Aorta (tissue), 5 donors: ENCODE results near the gene LDHA. TPM values are rescaled to one million over a fixed set of nuclear protein-coding genes. Genes with fewer than 3 reads are reported as not detected.

Experiments
- ATAC-seq: fragments of 200-7000 bp; cut with Tn5 transposase; one replicate; pipeline ENCODE4 v1.9.1; 2022; ENCODE audit warnings: moderate library complexity; ENCODE audit not compliant: low FRiP score
- DNase-seq, 2 donors: peaks; one replicate each; pipeline ENCODE4 v3.0.0-alpha.2; 2020
- H3K27ac ChIP-seq, 2 donors: one replicate each; pipeline ENCODE4 v1.5.1; 2013; ENCODE audit warnings: low read length in 2 of 2, mild to moderate bottlenecking in 2 of 2, moderate library complexity in 2 of 2, control low read depth in 1 of 2, inconsistent platforms in 1 of 2, low read depth in 1 of 2
- H3K27me3 ChIP-seq, 2 donors: one replicate each; pipeline ENCODE4 v1.6.1; 2013; ENCODE audit warnings: control low read depth in 1 of 2, low read length in 1 of 2, mild to moderate bottlenecking in 1 of 2, moderate library complexity in 1 of 2; ENCODE audit not compliant: insufficient read depth in 2 of 2, control insufficient read depth in 1 of 2
- H3K36me3 ChIP-seq, 2 donors: one replicate each; pipeline ENCODE4 v1.6.1; 2013; ENCODE audit warnings: control low read depth in 1 of 2, low read length in 1 of 2, mild to moderate bottlenecking in 1 of 2; ENCODE audit not compliant: insufficient read depth in 2 of 2, control insufficient read depth in 1 of 2
- H3K4me1 ChIP-seq, 2 donors: one replicate each; pipeline ENCODE4 v1.6.1; 2013; ENCODE audit warnings: low read length in 2 of 2, control low read depth in 1 of 2, mild to moderate bottlenecking in 1 of 2, moderate library complexity in 1 of 2; ENCODE audit not compliant: insufficient read depth in 2 of 2, control insufficient read depth in 1 of 2
- H3K4me3 ChIP-seq, 2 donors: one replicate each; pipeline ENCODE4 v1.5.1; 2013; ENCODE audit warnings: low read length in 2 of 2, control low read depth in 1 of 2, mild to moderate bottlenecking in 1 of 2
- H3K9me3 ChIP-seq: one replicate; pipeline ENCODE4 v1.6.1; 2013; ENCODE audit warnings: mild to moderate bottlenecking, low read length; ENCODE audit not compliant: control insufficient read depth
- WGBS, 2 donors: extraction: QIAGEN DNeasy Blood & Tissue Kit; methylation state at CpG; one replicate each; pipeline ENCODE4 v1.1.7; 2013; 5-methylcytosine and 5-hydroxymethylcytosine counted together
- intact Hi-C, 2 donors: fragments of 100-400 bp; cut with DNase I; formaldehyde crosslinking; loops; one replicate each; pipeline versions ENCODE4 v1.14.2 to v1.15.0; 2022
- long read RNA-seq, 2 donors: library from polyadenylated mRNA; unstranded; transcript quantifications; one replicate each; pipeline ENCODE4 v2.0.0, GENCODE V29; 2020 to 2021
- polyA plus RNA-seq, 2 donors: library from polyadenylated mRNA; stranded (reverse); fragments of 200-250 nt; gene quantifications; one replicate each; pipeline ENCODE4 v1.2.3, GENCODE V29; 2013
- total RNA-seq, 2 donors: library from RNA; stranded (reverse); fragmentation: NEBNext Ultra II Directional; extraction: Animal tissue kit (Norgen Biotek cat#: 25700); gene quantifications; one replicate each; pipeline ENCODE4 v1.2.1, GENCODE V29; 2021
- donor health status: healthy with polysubstance abuse.
- donor health status: Bipolar disorder and iron deficiency.
- donor health status: DM: no; HTN: no; CAD: no.
- donor health status: DM: no; HTN: no; CAD: no.
- donor health status: DM: yes; HTN: yes; CAD: no.

Gene LDHA
- 100 to 1,000 TPM; 590 to 591 TPM for total RNA-seq
- polyA plus RNA-seq, result 100 to 1,000 TPM; 539 to 584 TPM
- long read RNA-seq, donor 1, transcript LDHA-205 (8 exons, 2,416 nt), result major isoform, 2,209 of 2,728 reads
- long read RNA-seq, donor 1, transcript LDHA-202 (5 exons, 2,169 nt), result minor isoform, 366 of 2,728 reads
- long read RNA-seq, donor 1, transcript LDHA-220 (7 exons, 1,288 nt), result minor isoform, 61 of 2,728 reads
- long read RNA-seq, donor 1, transcript LDHA-216 (4 exons, 1,345 nt), result minor isoform, 11 of 2,728 reads
- long read RNA-seq, donor 1, partial matches to known transcripts, result 33 of 2,728 reads
- long read RNA-seq, donor 1, other reads (novel, unspliced or antisense), result 36 of 2,728 reads
- long read RNA-seq, donor 2, transcript LDHA-205 (8 exons, 2,416 nt), result major isoform, 234 of 290 reads
- long read RNA-seq, donor 2, transcript LDHA-220 (7 exons, 1,288 nt), result minor isoform, 7 of 290 reads
- long read RNA-seq, donor 2, transcript LDHA-202 (5 exons, 2,169 nt), result minor isoform, 25 of 290 reads
- long read RNA-seq, donor 2, partial matches to known transcripts, result 17 of 290 reads
- long read RNA-seq, donor 2, other reads (novel, unspliced or antisense), result 3 of 290 reads

DNA sequence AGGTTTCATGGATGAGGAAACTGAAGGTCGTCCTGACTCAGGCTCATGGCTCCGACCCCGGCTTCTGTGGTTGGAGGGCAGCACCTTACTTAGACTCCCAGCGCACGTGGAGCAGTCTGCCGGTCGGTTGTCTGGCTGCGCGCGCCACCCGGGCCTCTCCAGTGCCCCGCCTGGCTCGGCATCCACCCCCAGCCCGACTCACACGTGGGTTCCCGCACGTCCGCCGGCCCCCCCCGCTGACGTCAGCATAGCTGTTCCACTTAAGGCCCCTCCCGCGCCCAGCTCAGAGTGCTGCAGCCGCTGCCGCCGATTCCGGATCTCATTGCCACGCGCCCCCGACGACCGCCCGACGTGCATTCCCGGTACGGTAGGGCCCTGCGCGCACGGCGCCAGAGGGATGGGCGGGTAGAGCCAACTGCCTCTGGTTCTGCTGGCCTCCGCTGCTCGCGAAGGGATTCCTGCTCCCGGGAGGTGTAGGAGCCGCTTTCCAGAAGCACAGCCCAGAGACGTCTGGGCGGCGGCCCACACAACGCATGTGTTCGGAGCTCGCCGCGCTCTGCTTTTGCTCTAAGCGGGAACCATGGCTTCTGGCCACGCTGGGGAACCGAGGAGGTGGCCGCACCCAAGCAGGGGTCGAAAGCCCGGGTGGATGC, at the start of gene LDHA:
TSS of gene LDHA (plus strand) at position 289 of the 653 bp plus-strand sequence. CDS start 2,280 bp downstream, outside the sequence.
- peak within 1 kb of the TSS; percentile 71 to 81 for H3K4me3 ChIP-seq
- WGBS, 2 donors, result 0 to 1% methylated on average over 60 of the region's 60 CpGs
- no peaks in the 10 kb centered on the region for H3K9me3 ChIP-seq
- peaks cover under 1 to 2% of the 10 kb centered on the region in 2 donors for H3K36me3 ChIP-seq
- peak within 1 kb of the TSS; percentile 75 to 84 for H3K27ac ChIP-seq
- DNase-seq (peak; percentile 100), ATAC-seq (peak; percentile 96)
- no peaks in the 10 kb centered on the region for H3K27me3 ChIP-seq
- no peaks in the 10 kb centered on the region for H3K4me1 ChIP-seq
- intact Hi-C loops, result loop anchor here in 1 of 2 donors (1.0 to 10.0 kb wide), 4 partner anchors 10 to 150 kb away; partner anchors contain the start of genes GTF2H1, HPS5 and SAA2

DNA sequence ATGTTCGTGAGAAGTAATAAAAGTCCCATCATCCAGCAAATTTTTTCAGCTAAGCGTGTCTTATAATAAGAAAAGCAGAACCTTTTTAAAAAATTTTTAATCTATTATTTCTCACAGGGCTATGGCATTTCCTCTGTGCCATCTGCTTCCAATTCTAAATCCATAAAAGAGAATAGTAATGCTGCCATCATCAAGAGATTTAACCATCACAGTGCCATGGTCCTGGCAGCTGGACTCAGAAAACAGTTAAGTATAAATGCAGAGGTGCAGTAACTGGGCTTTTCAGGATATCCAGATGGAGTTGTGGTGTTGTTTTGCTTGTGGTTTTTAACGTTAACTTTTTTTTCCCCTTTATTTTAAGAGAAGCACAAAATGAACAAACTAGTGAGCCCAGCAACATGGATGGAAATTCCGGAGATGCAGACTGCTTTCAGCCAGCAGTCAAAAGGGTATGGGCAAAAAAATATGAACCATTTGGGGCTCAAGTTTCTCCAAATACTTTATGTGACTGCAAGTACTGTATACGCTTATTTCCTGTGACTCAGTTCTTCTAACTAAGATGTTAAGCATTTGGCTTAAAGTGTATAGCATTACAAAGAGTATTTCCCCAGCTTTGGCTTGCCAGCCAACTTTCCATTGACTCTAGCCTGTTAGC, 46.8 kb upstream of the LDHA start:
- intact Hi-C loops, result no loop called here
- Histone ChIP-seq H3K4me1 (no peaks in the 10 kb centered on the region), H3K27me3 (no peaks in the 10 kb centered on the region), H3K27ac (no peak overlapping the region), H3K4me3 (no peak overlapping the region), H3K9me3 (no peaks in the 10 kb centered on the region), H3K36me3 (peaks cover 3 to 8% of the 10 kb centered on the region in 2 donors)
- no peak for ATAC-seq
- WGBS, 2 donors, result 77 to 84% methylated on average over 5 of the region's 5 CpGs
- no peak for DNase-seq

DNA sequence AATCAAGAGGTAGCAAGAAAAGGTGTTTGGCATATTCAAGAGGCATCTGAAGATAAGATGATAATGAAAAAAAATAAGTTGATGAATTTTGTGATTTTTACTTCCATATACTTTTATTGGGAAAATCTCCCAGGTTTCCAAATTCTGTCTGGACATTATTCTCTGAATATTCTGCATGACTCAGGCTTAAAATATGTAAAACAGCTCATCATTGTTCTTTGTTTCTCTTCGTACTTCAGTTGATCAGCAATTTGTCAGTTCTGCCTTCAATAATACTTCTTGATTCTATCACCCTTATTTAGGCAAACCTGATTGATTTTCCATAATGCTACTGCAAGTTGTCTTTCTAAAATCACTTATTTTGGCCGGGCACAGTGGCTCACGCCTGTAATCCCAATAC, 41.8 kb upstream of the LDHA start:
- H3K36me3 ChIP-seq, result peaks cover 1 to 5% of the 10 kb centered on the region in 2 donors
- 84 to 87% methylated on average over 3 of the region's 3 CpGs for WGBS, 2 donors
- no peak overlapping the region for H3K27ac ChIP-seq
- DNase-seq (no peak), ATAC-seq (no peak)
- intact Hi-C loops, result no loop called here
- no peaks in the 10 kb centered on the region for H3K27me3 ChIP-seq
- H3K9me3 ChIP-seq, result no peaks in the 10 kb centered on the region
- no peaks in the 10 kb centered on the region for H3K4me1 ChIP-seq
- H3K4me3 ChIP-seq, result no peak overlapping the region

DNA sequence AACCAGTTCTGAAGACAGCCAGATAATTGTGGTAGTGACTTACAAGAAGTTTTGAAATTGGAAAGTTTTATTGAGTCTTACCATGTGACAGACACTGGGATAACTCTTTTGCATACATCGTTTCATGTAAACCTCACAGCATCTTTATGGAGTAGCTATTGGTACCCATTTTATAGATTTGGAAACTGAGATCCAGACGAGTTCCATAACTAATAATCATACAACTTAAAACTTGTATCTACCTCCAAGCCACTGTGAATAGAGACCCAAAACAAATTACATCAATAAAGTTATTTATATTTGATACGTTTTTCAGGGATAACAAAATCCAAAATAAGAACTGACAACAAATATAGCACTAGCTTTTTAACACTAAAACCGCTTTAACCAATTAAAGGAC, 35.7 kb upstream of the LDHA start:
- Histone ChIP-seq H3K9me3 (no peaks in the 10 kb centered on the region), H3K27me3 (no peaks in the 10 kb centered on the region), H3K36me3 (peaks cover 2 to 7% of the 10 kb centered on the region in 2 donors), H3K27ac (no peak overlapping the region), H3K4me3 (no peak overlapping the region), H3K4me1 (no peaks in the 10 kb centered on the region)
- intact Hi-C loops, result no loop called here
- no peak for ATAC-seq
- 84 to 86% methylated on average over 4 of the region's 4 CpGs for WGBS, 2 donors
- no peak for DNase-seq

DNA sequence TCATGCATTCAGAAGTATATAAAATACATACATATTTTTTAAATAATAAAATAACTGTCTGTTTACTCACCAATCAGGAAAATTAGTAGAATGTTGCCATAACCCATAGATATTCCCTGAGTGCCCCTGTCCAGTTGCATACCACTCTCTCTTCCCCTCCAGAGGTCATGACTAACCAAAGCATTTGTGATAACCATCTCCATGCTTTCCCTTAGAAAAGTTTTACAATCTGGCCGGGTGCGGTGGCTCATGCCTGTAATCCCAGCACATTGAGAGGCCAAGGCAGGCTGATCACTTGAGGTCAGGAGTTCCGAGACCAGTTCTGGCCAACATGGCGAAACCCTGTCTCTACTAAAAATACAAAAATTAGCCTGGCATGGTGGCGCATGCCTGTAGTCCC, 33.2 kb upstream of the LDHA start:
- H3K4me3 ChIP-seq, result no peak overlapping the region
- no peak for ATAC-seq
- no peak overlapping the region for H3K27ac ChIP-seq
- peaks cover 5 to 9% of the 10 kb centered on the region in 2 donors for H3K36me3 ChIP-seq
- no peaks in the 10 kb centered on the region for H3K9me3 ChIP-seq
- 95 to 96% methylated on average over 5 of the region's 5 CpGs for WGBS, 2 donors
- H3K27me3 ChIP-seq, result no peaks in the 10 kb centered on the region
- intact Hi-C loops, result no loop called here
- no peak for DNase-seq
- no peaks in the 10 kb centered on the region for H3K4me1 ChIP-seq

DNA sequence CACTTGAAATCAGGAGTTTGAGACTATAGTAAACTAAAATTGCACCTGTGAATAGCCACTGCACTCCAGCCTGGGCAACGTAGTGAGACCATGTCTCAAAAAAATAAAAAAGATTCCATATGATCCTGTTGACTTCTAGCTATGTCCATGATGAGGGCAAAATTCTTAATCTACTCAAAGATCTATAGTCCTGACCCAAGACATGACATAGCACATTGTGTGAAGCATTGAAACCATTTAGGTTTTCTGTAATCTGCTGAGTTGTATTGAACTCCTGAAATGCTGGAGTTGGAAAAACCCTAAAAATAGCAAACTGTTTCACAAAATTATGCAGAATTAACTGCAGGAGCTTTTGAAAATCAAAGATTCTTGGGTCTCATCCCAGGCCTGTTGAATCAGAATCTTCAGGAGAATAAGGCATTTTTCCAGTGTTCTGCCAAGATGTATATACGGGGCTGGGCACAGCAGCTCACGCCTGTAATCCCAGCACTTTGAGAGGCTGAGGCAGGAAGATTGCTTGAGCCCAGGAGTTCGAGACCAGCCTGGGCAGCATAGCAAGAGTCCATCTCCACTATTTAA, 29.8 kb upstream of the LDHA start:
- WGBS, 2 donors, result 82 to 84% methylated on average over 4 of the region's 4 CpGs
- Histone ChIP-seq H3K4me3 (no peak overlapping the region), H3K27ac (no peak overlapping the region), H3K27me3 (no peaks in the 10 kb centered on the region), H3K4me1 (no peaks in the 10 kb centered on the region), H3K9me3 (no peaks in the 10 kb centered on the region), H3K36me3 (peaks cover 3 to 11% of the 10 kb centered on the region in 2 donors)
- ATAC-seq (no peak), DNase-seq (no peak)
- intact Hi-C loops, result no loop called here

DNA sequence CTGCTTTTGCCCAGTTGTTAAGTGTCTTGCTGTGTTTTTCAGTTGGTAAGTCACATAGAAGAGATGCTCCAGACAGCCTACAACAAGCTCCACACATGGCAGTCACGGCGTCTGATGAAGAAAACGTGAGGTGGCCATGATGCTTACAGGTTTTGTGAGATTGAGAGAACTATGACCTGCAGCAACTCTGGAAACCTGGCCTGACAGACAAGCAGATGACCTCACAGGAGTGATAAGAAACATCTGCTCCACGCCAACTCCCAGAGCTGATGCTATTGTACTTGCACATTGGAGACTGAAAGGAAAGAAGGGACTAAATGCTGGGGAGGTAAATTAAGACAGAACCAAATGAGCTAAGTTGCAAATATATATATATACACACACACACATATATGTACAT, 28.6 kb upstream of the LDHA start:
- Histone ChIP-seq H3K36me3 (peaks cover 3 to 11% of the 10 kb centered on the region in 2 donors), H3K4me3 (no peak overlapping the region), H3K27me3 (no peaks in the 10 kb centered on the region), H3K9me3 (no peaks in the 10 kb centered on the region), H3K27ac (no peak overlapping the region), H3K4me1 (no peaks in the 10 kb centered on the region)
- WGBS, 2 donors, result 92 to 93% methylated on average over 4 of the region's 4 CpGs
- intact Hi-C loops, result no loop called here
- ATAC-seq, result no peak
- no peak for DNase-seq

DNA sequence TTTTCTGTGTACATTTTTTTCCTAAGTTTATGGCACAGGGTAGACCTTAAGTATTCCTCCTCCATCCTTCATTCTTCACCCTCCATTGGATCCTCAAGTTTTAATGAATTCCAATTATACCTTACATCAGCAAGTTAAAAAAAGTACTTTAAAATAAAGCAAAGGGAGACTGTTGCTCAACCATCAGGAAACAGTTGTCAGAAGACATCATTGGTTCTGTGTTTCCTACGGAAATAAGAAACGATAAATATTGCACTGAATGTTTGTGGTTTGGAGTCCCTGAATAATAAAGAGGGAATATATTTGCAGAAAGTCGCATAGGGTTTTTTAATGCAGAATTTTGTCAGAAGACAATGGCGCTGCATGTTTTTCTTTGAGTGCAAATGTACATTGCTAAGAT, 28.1 kb upstream of the LDHA start:
- H3K36me3 ChIP-seq, result peaks cover 3 to 9% of the 10 kb centered on the region in 2 donors
- WGBS, 2 donors, result 83 to 90% methylated on average over 4 of the region's 4 CpGs
- H3K4me1 ChIP-seq, result no peaks in the 10 kb centered on the region
- DNase-seq (no peak), ATAC-seq (no peak)
- H3K9me3 ChIP-seq, result no peaks in the 10 kb centered on the region
- H3K4me3 ChIP-seq, result no peak overlapping the region
- no peaks in the 10 kb centered on the region for H3K27me3 ChIP-seq
- intact Hi-C loops, result no loop called here
- no peak overlapping the region for H3K27ac ChIP-seq
